ENCODE data around the gene SEC14L5. TPM values are rescaled to one million over a fixed set of nuclear protein-coding genes. Genes with fewer than 3 reads are reported as not detected.
"Not testable (repeated sequence)": the region's sequence is repeated elsewhere in the genome, so short reads cannot be mapped to it uniquely, and the experiment has no call there.

The SEC14L5 gene
- total RNA-seq, 1 donor from 2014 or later = 0.41 TPM

- Mint-ChIP-seq H3K27ac (peak overlapping the region; percentile 99), H3K9me3 (no peaks in the 10 kb centered on the region), H3K36me3 (no peaks in the 10 kb centered on the region), H3K4me3 (peak overlapping the region; percentile 73), H3K4me1 (peaks cover 44% of the 10 kb centered on the region), H3K27me3 (ENCODE audit: insufficient read depth, low read depth) (peaks cover 17% of the 10 kb centered on the region)
- peak overlapping the region; percentile 82 for H3K27ac ChIP-seq
- H3K27me3 ChIP-seq = no peaks in the 10 kb centered on the region
- H3K4me1 ChIP-seq = peaks cover 27% of the 10 kb centered on the region
- TF ChIP-seq, protein P1, sequence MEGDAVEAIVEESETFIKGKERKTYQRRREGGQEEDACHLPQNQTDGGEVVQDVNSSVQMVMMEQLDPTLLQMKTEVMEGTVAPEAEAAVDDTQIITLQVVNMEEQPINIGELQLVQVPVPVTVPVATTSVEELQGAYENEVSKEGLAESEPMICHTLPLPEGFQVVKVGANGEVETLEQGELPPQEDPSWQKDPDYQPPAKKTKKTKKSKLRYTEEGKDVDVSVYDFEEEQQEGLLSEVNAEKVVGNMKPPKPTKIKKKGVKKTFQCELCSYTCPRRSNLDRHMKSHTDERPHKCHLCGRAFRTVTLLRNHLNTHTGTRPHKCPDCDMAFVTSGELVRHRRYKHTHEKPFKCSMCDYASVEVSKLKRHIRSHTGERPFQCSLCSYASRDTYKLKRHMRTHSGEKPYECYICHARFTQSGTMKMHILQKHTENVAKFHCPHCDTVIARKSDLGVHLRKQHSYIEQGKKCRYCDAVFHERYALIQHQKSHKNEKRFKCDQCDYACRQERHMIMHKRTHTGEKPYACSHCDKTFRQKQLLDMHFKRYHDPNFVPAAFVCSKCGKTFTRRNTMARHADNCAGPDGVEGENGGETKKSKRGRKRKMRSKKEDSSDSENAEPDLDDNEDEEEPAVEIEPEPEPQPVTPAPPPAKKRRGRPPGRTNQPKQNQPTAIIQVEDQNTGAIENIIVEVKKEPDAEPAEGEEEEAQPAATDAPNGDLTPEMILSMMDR (IDR thresholded peaks at IDR 0.05) = no peak
- TF ChIP-seq EZH2 (IDR thresholded peaks at IDR 0.05) (no peak), EZH2phosphoT487 (IDR thresholded peaks at IDR 0.05) (no peak)
- peak; percentile 92 for DNase-seq (ENCODE audit: low spot score)
- H2AFZ ChIP-seq (replicated peaks) = peak overlapping the region; percentile 65
- peak overlapping the region; percentile 68 for H3K4me2 ChIP-seq
- no peaks in the 10 kb centered on the region for H3K79me2 ChIP-seq (ENCODE audit: low read depth)
- no peaks in the 10 kb centered on the region for H3K9me3 ChIP-seq (ENCODE audit: low read depth)
- H3F3A ChIP-seq (ENCODE audit: low read depth) = peaks cover 33% of the 10 kb centered on the region
- no peaks in the 10 kb centered on the region for H3K36me3 ChIP-seq
- H3K9ac ChIP-seq = no peak overlapping the region
- no peaks in the 10 kb centered on the region for H4K20me1 ChIP-seq (ENCODE audit: low read depth)
- H3K4me3 ChIP-seq = no peak overlapping the region
These were observed 10.2 kb upstream of the SEC14L5 start for GRCh38 chr16:4947722-4948503.

- Histone ChIP-seq H3K4me2 (no peak overlapping the region), H3K27me3 (no peaks in the 10 kb centered on the region), H3K9ac (no peak overlapping the region), H2AFZ (replicated peaks) (no peak overlapping the region), H3K27ac (no peak overlapping the region), H3K36me3 (no peaks in the 10 kb centered on the region), H3K79me2 (ENCODE audit: low read depth) (no peaks in the 10 kb centered on the region), H3F3A (ENCODE audit: low read depth) (peaks cover 23% of the 10 kb centered on the region), H3K4me1 (peaks cover 17% of the 10 kb centered on the region), H3K4me3 (no peak overlapping the region), H3K9me3 (ENCODE audit: low read depth) (no peaks in the 10 kb centered on the region), H4K20me1 (ENCODE audit: low read depth) (no peaks in the 10 kb centered on the region)
- H3K27ac Mint-ChIP-seq = peak overlapping the region; percentile 30
- H3K4me3 Mint-ChIP-seq = peak overlapping the region; percentile 69
- peaks cover 16% of the 10 kb centered on the region for H3K27me3 Mint-ChIP-seq (ENCODE audit: insufficient read depth, low read depth)
- H3K9me3 Mint-ChIP-seq = no peaks in the 10 kb centered on the region
- TF ChIP-seq EZH2 (IDR thresholded peaks at IDR 0.05) = no peak
- H3K4me1 Mint-ChIP-seq = peaks cover 36% of the 10 kb centered on the region
- no peaks in the 10 kb centered on the region for H3K36me3 Mint-ChIP-seq
- DNase-seq (ENCODE audit: low spot score) = no peak
These were observed 9.0 kb upstream of the SEC14L5 start for GRCh38 chr16:4948903-4949766.

- Mint-ChIP-seq H3K4me3 (peak overlapping the region; percentile 50), H3K36me3 (no peaks in the 10 kb centered on the region), H3K4me1 (peaks cover 32% of the 10 kb centered on the region), H3K27ac (no peak overlapping the region), H3K9me3 (no peaks in the 10 kb centered on the region), H3K27me3 (ENCODE audit: insufficient read depth, low read depth) (peaks cover 16% of the 10 kb centered on the region)
- Histone ChIP-seq H3K4me1 (peaks cover 17% of the 10 kb centered on the region), H3K79me2 (ENCODE audit: low read depth) (no peaks in the 10 kb centered on the region), H3K9me3 (ENCODE audit: low read depth) (no peaks in the 10 kb centered on the region), H2AFZ (replicated peaks) (no peak overlapping the region), H3F3A (ENCODE audit: low read depth) (peaks cover 18% of the 10 kb centered on the region), H4K20me1 (ENCODE audit: low read depth) (no peaks in the 10 kb centered on the region), H3K9ac (no peak overlapping the region), H3K4me2 (no peak overlapping the region), H3K4me3 (no peak overlapping the region), H3K27ac (no peak overlapping the region), H3K27me3 (no peaks in the 10 kb centered on the region), H3K36me3 (no peaks in the 10 kb centered on the region)
- no peak for DNase-seq (ENCODE audit: low spot score)
- TF ChIP-seq EZH2phosphoT487 (IDR thresholded peaks at IDR 0.05) (no peak), EZH2 (IDR thresholded peaks at IDR 0.05) (no peak)
- TF ChIP-seq, protein P1 (IDR thresholded peaks at IDR 0.05) = no peak
These were observed 8.1 kb upstream of the SEC14L5 start for GRCh38 chr16:4949986-4950385.

- H3K27me3 Mint-ChIP-seq (ENCODE audit: insufficient read depth, low read depth) = peaks cover 12% of the 10 kb centered on the region
- H3K4me1 Mint-ChIP-seq = peaks cover 28% of the 10 kb centered on the region
- peaks cover 17% of the 10 kb centered on the region for H3K4me1 ChIP-seq
- H3K36me3 Mint-ChIP-seq; H3K36me3 ChIP-seq; H3K27ac Mint-ChIP-seq; H3K4me2 ChIP-seq; H3K9me3 Mint-ChIP-seq; H3K9ac ChIP-seq; H3K27ac ChIP-seq; H3K4me3 Mint-ChIP-seq; H3K79me2 ChIP-seq (ENCODE audit: low read depth); DNase-seq (ENCODE audit: low spot score); H4K20me1 ChIP-seq (ENCODE audit: low read depth); H3K27me3 ChIP-seq; H3K9me3 ChIP-seq (ENCODE audit: low read depth); H3K4me3 ChIP-seq; H2AFZ ChIP-seq (replicated peaks): not testable (repeated sequence)
- peaks cover 18% of the 10 kb centered on the region for H3F3A ChIP-seq (ENCODE audit: low read depth)
These were observed 6.5 kb upstream of the SEC14L5 start for GRCh38 chr16:4951583-4951982.

Measured in neural progenitor cell (in vitro differentiated cells).